Endothelial cell of umbilical vein (primary cell): ENCODE measurements around the gene ANAPC13. TPM values are rescaled to one million over a fixed set of nuclear protein-coding genes. Genes with fewer than 3 reads are reported as not detected.

Experiments
- BruUV-seq: library from RNA; stranded (reverse); fragments of 400-500 nt; replicated peaks from 2 replicates; lab custom pipeline; 2021; lab: Mats Ljungman, UMichigan
- CTCF ChIA-PET: fragments of 300-600, 350-600 bp; sonication (Branson Sonifier 250); formaldehyde crosslinking; loops from one replicate; lab custom pipeline; 2021; ENCODE audit warnings: antibody characterized with exemption, inconsistent platforms; lab: Charles Lee
- POLR2A ChIA-PET: fragments of 300-600, 350-600 bp; sonication (Branson Sonifier 250); formaldehyde crosslinking; loops from one replicate; lab custom pipeline; 2021; ENCODE audit warnings: antibody characterized with exemption, inconsistent platforms; lab: Charles Lee
- DNase-seq: peaks from one replicate; pipeline ENCODE4 v3.0.0-alpha.2; 2011; ENCODE audit warnings: low read depth, low spot score
- FAIRE-seq: peaks from 2 replicates; lab custom pipeline; 2011; peaks lifted over from hg19 to GRCh38; lab: Jason Lieb, UNC
- H2AFZ ChIP-seq: 2 replicates; pipeline ENCODE4 v1.6.0; 2012; ENCODE audit warnings: low read depth, low read length, control low read depth, inconsistent platforms
- H3K27ac ChIP-seq: 2 replicates; pipeline ENCODE4 v1.5.1; 2011; ENCODE audit warnings: low read depth, mild to moderate bottlenecking, control low read depth, low read length, moderate library complexity; ENCODE audit not compliant: insufficient read depth
- H3K27me3 ChIP-seq, 2 experiments: 2 replicates each; pipeline versions ENCODE4 v1.6.0 to v1.6.1; 2011; ENCODE audit warnings: low read length in 2 of 2, mixed read lengths in 1 of 2; ENCODE audit not compliant: control insufficient read depth in 2 of 2, insufficient read depth in 2 of 2
- H3K36me3 ChIP-seq, 2 experiments: 2 replicates in 1 of 2; 3 replicates in 1 of 2; pipeline ENCODE4 v1.5.1; 2011; ENCODE audit warnings: low read length in 2 of 2, mild to moderate bottlenecking in 1 of 2, moderate library complexity in 1 of 2; ENCODE audit not compliant: control insufficient read depth in 2 of 2, insufficient read depth in 2 of 2; ENCODE audit errors: extremely low read depth in 1 of 2
- H3K4me1 ChIP-seq: 3 replicates; pipeline ENCODE4 v1.5.1; 2011; ENCODE audit warnings: mild to moderate bottlenecking, low read length; ENCODE audit not compliant: control insufficient read depth, insufficient read depth; ENCODE audit errors: extremely low read depth
- H3K4me2 ChIP-seq: 2 replicates; pipeline ENCODE4 v1.6.1; 2011; ENCODE audit warnings: low read length, control low read depth, mixed read lengths; ENCODE audit not compliant: insufficient read depth
- H3K4me3 ChIP-seq, 3 experiments: fragments of 200-600 bp in 1 of 3; sonication (generic), shearing (Covaris generic) in 1 of 3; replicated peaks in 1 of 3; 2 replicates each; pipeline ENCODE4 v1.5.1; 2011 to 2016; ENCODE audit warnings: control low read depth in 3 of 3, low read length in 3 of 3, mild to moderate bottlenecking in 2 of 3, inconsistent platforms in 1 of 3, low read depth in 1 of 3, moderate library complexity in 1 of 3; ENCODE audit not compliant: insufficient read depth in 1 of 3
- H3K79me2 ChIP-seq: 2 replicates; pipeline ENCODE4 v1.6.0; 2012; ENCODE audit warnings: low read length, inconsistent platforms; ENCODE audit not compliant: control insufficient read depth, insufficient read depth
- H3K9ac ChIP-seq: replicated peaks from 2 replicates; pipeline ENCODE3; 2011; ENCODE audit warnings: low read length, control low read depth; ENCODE audit not compliant: insufficient read depth; ENCODE audit errors: extremely low read depth
- H3K9me1 ChIP-seq: replicated peaks from 3 replicates; pipeline ENCODE4 v1.6.0; 2011; ENCODE audit warnings: mild to moderate bottlenecking, low read length; ENCODE audit not compliant: control insufficient read depth, insufficient read depth; ENCODE audit errors: extremely low read depth
- H3K9me3 ChIP-seq: replicated peaks from 2 replicates; pipeline ENCODE4 v1.5.1; 2012; ENCODE audit warnings: low read length, inconsistent platforms; ENCODE audit not compliant: control insufficient read depth, insufficient read depth
- H4K20me1 ChIP-seq: replicated peaks from 2 replicates; pipeline ENCODE3; 2011; ENCODE audit warnings: mild to moderate bottlenecking, low read length; ENCODE audit not compliant: control insufficient read depth, insufficient read depth; ENCODE audit errors: extremely low read depth
- CTCF ChIP-seq, 2 donors: IDR thresholded peaks; 1 replicate in 1 of 2; 2 replicates in 1 of 2; pipeline ENCODE4 v1.5.1; 2011; ENCODE audit warnings: low read length in 2 of 2, mild to moderate bottlenecking in 2 of 2, moderate library complexity in 2 of 2, control low read depth in 1 of 2, inconsistent platforms in 1 of 2, low read depth in 1 of 2; ENCODE audit not compliant: insufficient read depth in 1 of 2; ENCODE audit errors: extremely low read depth in 1 of 2
- EZH2 ChIP-seq: IDR thresholded peaks from 2 replicates; pipeline ENCODE4 v1.6.1; 2012; ENCODE audit warnings: borderline replicate concordance, low read depth, mild to moderate bottlenecking, moderate library complexity, low read length, inconsistent platforms; ENCODE audit not compliant: severe bottlenecking
- FOS ChIP-seq: IDR thresholded peaks from 2 replicates; pipeline ENCODE4 v1.6.1; 2011; ENCODE audit warnings: mild to moderate bottlenecking, low read length, moderate library complexity, borderline replicate concordance; ENCODE audit not compliant: insufficient read depth
- GATA2 ChIP-seq: IDR thresholded peaks from 2 replicates; pipeline ENCODE4 v1.7.0; 2011; ENCODE audit warnings: low read depth, mild to moderate bottlenecking, moderate library complexity, mixed read lengths, low read length; ENCODE audit not compliant: insufficient read length, insufficient read depth
- JUN ChIP-seq: IDR thresholded peaks from 2 replicates; pipeline ENCODE4 v1.6.1; 2011; ENCODE audit warnings: borderline replicate concordance, low read depth; ENCODE audit not compliant: insufficient read length, insufficient read depth
- MAX ChIP-seq: IDR thresholded peaks from 2 replicates; pipeline ENCODE4 v1.6.1; 2011; ENCODE audit not compliant: insufficient read depth, insufficient read length
- MYC ChIP-seq: IDR thresholded peaks from one replicate; pipeline ENCODE4 v1.6.1; 2011; ENCODE audit warnings: mild to moderate bottlenecking, low read depth, low read length
- POLR2A ChIP-seq: IDR thresholded peaks from 2 replicates; pipeline ENCODE4 v1.6.1; 2012; ENCODE audit warnings: low read depth, mild to moderate bottlenecking, control low read depth, low read length
- POLR2AphosphoS5 ChIP-seq: IDR thresholded peaks from 2 replicates; pipeline ENCODE4 v1.6.1; 2012; ENCODE audit warnings: low read depth, mild to moderate bottlenecking, control low read depth, low read length, moderate library complexity; ENCODE audit not compliant: insufficient read depth
- dilution Hi-C: fragments of 300-500 bp; cut with MboI; formaldehyde crosslinking; loops from one replicate; pipeline ENCODE4 v1.15.0; 2019; ENCODE audit warnings: low sequenced_read_pairs; ENCODE audit not compliant: extremely low pct_ligation_motif_present
- intact Hi-C: fragments of 100-400 bp; cut with micrococcal nuclease; formaldehyde crosslinking; loops from one replicate; pipeline ENCODE4 v1.10.0; 2022
- polyA plus RNA-seq, 4 experiments: library from polyadenylated mRNA; depleted of rRNA in 3 of 4; stranded (reverse) in 3 of 4; unstranded in 1 of 4; fragments of >200 nt; gene quantifications; 2 replicates each; pipeline versions ENCODE4 v1.2.1 to v1.2.3, GENCODE V29; 2011 to 2012; ENCODE audit warnings: missing spikeins in 1 of 4
- total RNA-seq: library from RNA; stranded (reverse); gene quantifications from 2 replicates; pipeline ENCODE4 v1.2.3, GENCODE V29; 2021

Gene ANAPC13
- total and polyA plus RNA-seq, 2 donors (not counting 3 experiments of a cell fraction or from before 2014, with no cell fraction given) = 48.4 to 50.8 TPM

DNA sequence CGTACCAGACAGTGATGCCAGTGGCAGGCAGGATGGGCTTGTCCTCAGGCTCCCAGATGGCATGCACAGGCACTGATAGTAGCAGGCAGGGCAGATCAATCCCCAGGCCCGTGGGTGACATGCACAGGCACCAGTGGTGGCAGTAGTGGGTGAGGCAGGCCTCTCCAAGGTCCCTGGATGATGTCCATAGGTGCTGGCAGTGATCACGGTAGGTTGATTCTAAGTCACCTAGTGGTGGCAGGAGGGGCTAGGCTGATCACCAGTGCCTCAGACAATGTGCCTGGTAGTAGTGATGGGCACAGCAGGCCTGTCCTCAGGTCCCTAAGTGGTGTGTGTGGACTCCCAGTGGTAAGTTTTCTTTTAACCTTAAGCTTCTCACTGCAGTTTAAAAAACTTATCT lies 19.7 kb upstream of the ANAPC13 start:
- intact Hi-C loops (no loop called here), dilution Hi-C loops (no loop called here)
- no peaks in the 10 kb centered on the region for H3K9me3 ChIP-seq
- no peak overlapping the region for H2AFZ ChIP-seq
- H3K36me3 ChIP-seq = peaks cover 0 to 2% of the 10 kb centered on the region in 2 experiments
- ChIA-PET CTCF (no interaction called here), POLR2A (no interaction called here)
- H3K4me1 ChIP-seq = no peaks in the 10 kb centered on the region
- H3K4me3 ChIP-seq = no peak overlapping the region
- H3K79me2 ChIP-seq = peaks cover 34% of the 10 kb centered on the region
- H3K9me1 ChIP-seq = no peaks in the 10 kb centered on the region
- TF ChIP-seq GATA2 (no peak), EZH2 (no peak), JUN (no peak), FOS (no peak), POLR2A (no peak), POLR2AphosphoS5 (no peak), MAX (no peak), CTCF (IDR thresholded peaks at IDR 0.05; ENCODE audit: extremely low read depth in 1 of 2, insufficient read depth in 1 of 2, low read depth in 1 of 2, low read length in 2 of 2) (no peak), MYC (no peak)
- FAIRE-seq (no peak), DNase-seq (no peak)
- BruUV-seq = no TSS peak
- no peak overlapping the region for H3K27ac ChIP-seq
- no peak overlapping the region for H3K4me2 ChIP-seq
- H3K27me3 ChIP-seq = no peaks in the 10 kb centered on the region
- H3K9ac ChIP-seq = no peak overlapping the region
- H4K20me1 ChIP-seq = no peaks in the 10 kb centered on the region
